ENCODE measurements around the gene MYBPC2.
A peak's percentile ranks its signal among the peaks of the same experiment; 100 is the strongest.

The MYBPC2 gene

GRCh38 chr19:50514346-50515167, 81.9 kb downstream of the MYBPC2 start:
- Mint-ChIP-seq H3K27ac (peak overlapping the region in 1 of 2 donors; percentile 85), H3K9me3 (no peaks in the 10 kb centered on the region), H3K27me3 (peaks cover 40% of the 10 kb centered on the region), H3K4me3 (peak overlapping the region in 1 of 2 donors; percentile 13), H3K4me1 (peaks cover 29% of the 10 kb centered on the region)
- ATAC-seq, result no peak
- DNase-seq, result no peak

GRCh38 chr19:50515168-50515561, 82.5 kb downstream of the MYBPC2 start:
- ATAC-seq (no peak), DNase-seq (no peak)
- Mint-ChIP-seq H3K4me3 (no peak overlapping the region), H3K9me3 (no peaks in the 10 kb centered on the region), H3K27ac (peak overlapping the region in 1 of 2 donors; percentile 50), H3K4me1 (peaks cover 26% of the 10 kb centered on the region), H3K27me3 (peaks cover 40% of the 10 kb centered on the region)
